Left lung (tissue), 10 donors: ENCODE data around the gene GRIP1. TPM values are rescaled to one million over a fixed set of nuclear protein-coding genes. Genes with fewer than 3 reads are reported as not detected.

ENCODE experiments used
- ATAC-seq: fragments of 200-7000 bp; cut with Tn5 transposase; one replicate; pipeline ENCODE4 v1.9.1; 2020; ENCODE audit warnings: moderate library complexity
- DNase-seq, 4 donors: peaks; one replicate each; pipeline ENCODE4 v3.0.0-alpha.2; 2013 to 2020
- H3K27ac ChIP-seq, 2 donors: fragments of 200-600 bp; sonication (generic) in 1 of 2; one replicate each; pipeline versions ENCODE4 v1.5.0 to v1.8.0; 2020 to 2021
- H3K27me3 ChIP-seq, 2 donors: fragments of 200-600 bp; sonication (generic) in 1 of 2; one replicate each; pipeline versions ENCODE4 v1.5.0 to v1.8.0; 2020 to 2021
- H3K36me3 ChIP-seq, 2 donors: fragments of 200-600 bp; sonication (generic) in 1 of 2; one replicate each; pipeline versions ENCODE4 v1.5.0 to v1.8.0; 2020 to 2021
- H3K4me1 ChIP-seq, 2 donors: fragments of 200-600 bp; one replicate each; pipeline ENCODE4 v1.8.0; 2021
- H3K4me3 ChIP-seq, 2 donors: fragments of 200-600 bp; sonication (generic) in 1 of 2; one replicate each; pipeline versions ENCODE4 v1.5.0 to v1.8.0; 2020 to 2021; ENCODE audit warnings: mild to moderate bottlenecking in 1 of 2
- H3K9me3 ChIP-seq, 2 donors: fragments of 200-600 bp; sonication (generic) in 1 of 2; one replicate each; pipeline versions ENCODE4 v1.5.0 to v1.8.0; 2020 to 2021
- CTCF ChIP-seq, 2 donors: fragments of 200-600 bp; sonication (generic) in 1 of 2; IDR thresholded peaks; one replicate each; pipeline versions ENCODE4 v1.5.0 to v1.8.0; 2021; ENCODE audit warnings: antibody characterized with exemption in 2 of 2
- intact Hi-C, 2 donors: fragments of 100-400 bp; cut with DNase I; formaldehyde crosslinking; loops; one replicate each; pipeline versions ENCODE4 v1.11.2 to v1.14.2; 2022
- polyA plus RNA-seq, 6 donors: library from polyadenylated mRNA; unstranded; fragments of 120-200 nt; gene quantifications; one replicate each; pipeline ENCODE4 v1.2.1, GENCODE V29; 2013; ENCODE audit not compliant: insufficient read length in 6 of 6
- total RNA-seq, 2 donors: library from RNA; stranded (reverse); fragmentation: NEBNext Ultra II Directional; extraction: Animal tissue kit (Norgen Biotek cat#: 25700); gene quantifications; one replicate each; pipeline ENCODE4 v1.2.1, GENCODE V29; 2021
- donor health status: DM: no; HTN: yes; CAD: no.
- donor health status: DM: no; HTN: no; CAD: no.

Gene GRIP1
- total and polyA plus RNA-seq, 8 donors: 1.9 to 10.6 (median 6.0) TPM

- DNase-seq (no peak), ATAC-seq (no peak)
- Histone ChIP-seq H3K36me3 (no peaks in the 10 kb centered on the region), H3K4me3 (no peak overlapping the region), H3K27me3 (no peaks in the 10 kb centered on the region), H3K9me3 (no peaks in the 10 kb centered on the region), H3K27ac (no peak overlapping the region), H3K4me1 (no peaks in the 10 kb centered on the region)
- TF ChIP-seq CTCF (IDR thresholded peaks at IDR 0.05): no peak
- intact Hi-C loops: no loop called here
These were observed 162.7 kb downstream of the GRIP1 start for GRCh38 chr12:66516133-66516532.

GRCh38 chr12:66514581-66514980, 164.3 kb downstream of the GRIP1 start:
- Histone ChIP-seq H3K27me3 (no peaks in the 10 kb centered on the region), H3K36me3 (no peaks in the 10 kb centered on the region), H3K4me1 (no peaks in the 10 kb centered on the region), H3K9me3 (no peaks in the 10 kb centered on the region), H3K4me3 (no peak overlapping the region), H3K27ac (no peak overlapping the region)
- ATAC-seq (peak; percentile 50), DNase-seq (no peak)
- no peak for TF ChIP-seq CTCF (IDR thresholded peaks at IDR 0.05)
- intact Hi-C loops: no loop called here

GRCh38 chr12:66508025-66508424, 170.9 kb downstream of the GRIP1 start:
- no peak for ATAC-seq
- DNase-seq: no peak
- H3K36me3 ChIP-seq: no peaks in the 10 kb centered on the region
- intact Hi-C loops: no loop called here
- no peaks in the 10 kb centered on the region for H3K4me1 ChIP-seq
- no peak for TF ChIP-seq CTCF (IDR thresholded peaks at IDR 0.05)
- no peak overlapping the region for H3K27ac ChIP-seq
- no peaks in the 10 kb centered on the region for H3K27me3 ChIP-seq
- H3K4me3 ChIP-seq: no peak overlapping the region
- H3K9me3 ChIP-seq: peaks cover 0 to 5% of the 10 kb centered on the region in 2 donors

GRCh38 chr12:66503746-66504145, 175.1 kb downstream of the GRIP1 start:
- no peak for DNase-seq
- H3K27me3 ChIP-seq: no peaks in the 10 kb centered on the region
- no peak for TF ChIP-seq CTCF (IDR thresholded peaks at IDR 0.05)
- ATAC-seq: no peak
- intact Hi-C loops: no loop called here
- peaks cover 0 to 5% of the 10 kb centered on the region in 2 donors for H3K9me3 ChIP-seq
- H3K36me3 ChIP-seq: no peaks in the 10 kb centered on the region
- no peak overlapping the region for H3K4me3 ChIP-seq
- no peak overlapping the region for H3K27ac ChIP-seq
- no peaks in the 10 kb centered on the region for H3K4me1 ChIP-seq

- no peak for DNase-seq
- TF ChIP-seq CTCF (IDR thresholded peaks at IDR 0.05): no peak
- H3K27me3 ChIP-seq: no peaks in the 10 kb centered on the region
- intact Hi-C loops: no loop called here
- no peaks in the 10 kb centered on the region for H3K4me1 ChIP-seq
- H3K27ac ChIP-seq: no peak overlapping the region
- ATAC-seq: no peak
- H3K36me3 ChIP-seq: no peaks in the 10 kb centered on the region
- no peak overlapping the region for H3K4me3 ChIP-seq
- H3K9me3 ChIP-seq: peaks cover 0 to 5% of the 10 kb centered on the region in 2 donors
These were observed 176.0 kb downstream of the GRIP1 start for GRCh38 chr12:66502911-66503310.
